MM.1S (cell line): ENCODE results near the gene SH3TC2.

Experiments used
- CTCF ChIP-seq: fragments of 300-600 bp; sonication (generic); IDR thresholded peaks from 2 replicates; pipeline ENCODE4 v1.5.1; 2016; ENCODE audit warnings: antibody characterized with exemption, low read length, mixed read lengths
- EZH2 ChIP-seq: fragments of 300-600 bp; sonication (generic); optimal IDR thresholded peaks from 2 replicates; pipeline ENCODE3; 2017; ENCODE audit warnings: low read depth, mild to moderate bottlenecking, antibody characterized with exemption, low read length, mixed read lengths
- EZH2phosphoT487 ChIP-seq: fragments of 300-600 bp; sonication (generic); IDR thresholded peaks from 2 replicates; pipeline ENCODE4 v1.6.1; 2018; ENCODE audit warnings: antibody characterized with exemption, low read length

DNA sequence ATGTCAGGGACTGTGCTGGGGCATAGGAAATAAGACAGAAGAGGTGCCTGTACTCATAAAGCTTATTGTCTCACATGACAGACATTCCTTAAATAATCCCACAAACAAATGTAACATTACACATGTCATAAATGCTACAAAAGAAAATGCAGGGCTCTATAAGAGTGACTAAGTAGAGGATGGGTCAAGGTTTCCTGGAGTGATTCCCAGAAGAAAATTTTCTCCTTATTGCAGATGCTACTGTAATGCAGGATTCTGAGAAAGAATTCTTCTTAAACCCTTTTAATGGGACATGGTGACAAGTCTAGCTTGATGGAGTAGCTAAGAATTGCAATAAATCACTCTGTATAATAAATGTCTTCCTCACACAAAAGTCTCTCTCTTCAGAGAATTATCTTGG, 55.7 kb downstream of the SH3TC2 start:
- TF ChIP-seq CTCF (no peak), EZH2 (no peak), EZH2phosphoT487 (no peak)
